GM18498 (cell line): ENCODE data around the gene BEAN1.

Source experiments
- ATAC-seq: cut with Tn5 transposase; IDR thresholded peaks from one replicate; pipeline ENCODE4 v1.9.1; 2021; ENCODE audit warnings: mild to moderate bottlenecking, moderate library complexity; ENCODE audit not compliant: unreplicated experiment

Gene BEAN1

GRCh38 chr16:66416939-66417700 lies 10.0 kb upstream of the BEAN1 start:
- no peak for ATAC-seq

DNA sequence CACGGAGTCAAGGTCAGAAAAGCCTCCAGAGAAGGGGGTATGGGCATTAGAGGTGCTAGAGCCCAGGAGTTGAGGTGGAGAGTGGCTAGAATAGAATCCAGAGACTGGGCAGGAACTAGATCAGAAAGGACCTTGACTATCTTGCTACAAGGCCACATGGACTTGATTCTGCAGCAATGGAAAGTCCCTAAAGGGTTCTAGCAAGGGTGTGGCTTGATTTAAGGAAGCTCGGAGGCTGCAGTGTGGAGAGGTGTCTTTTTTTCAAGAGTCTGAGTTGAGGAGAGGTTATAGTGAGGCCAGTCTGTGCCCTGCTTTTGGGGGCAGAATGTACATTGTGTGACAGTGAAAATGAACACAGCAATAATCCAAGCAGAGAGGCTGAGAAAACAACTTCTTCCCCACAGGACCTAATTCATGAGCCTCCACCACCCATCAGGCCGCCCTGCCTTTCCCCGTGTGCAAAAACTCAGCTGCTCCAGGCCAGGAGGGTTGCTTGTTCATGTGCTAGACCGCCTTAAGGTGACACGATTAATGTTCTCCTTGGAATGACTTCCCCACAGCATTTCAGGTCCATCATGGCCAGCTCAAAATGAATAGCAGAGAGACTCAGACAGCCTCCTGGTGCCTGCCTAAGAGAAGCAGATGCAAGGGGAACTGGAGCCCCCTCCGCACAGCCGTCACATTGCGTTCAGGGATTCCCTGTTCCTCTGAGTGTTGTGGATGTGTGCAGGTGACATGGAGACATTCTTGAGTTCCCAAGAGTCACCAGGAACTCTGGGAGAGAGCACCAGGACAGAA lies 8.7 kb upstream of the BEAN1 start:
- no peak for ATAC-seq

DNA sequence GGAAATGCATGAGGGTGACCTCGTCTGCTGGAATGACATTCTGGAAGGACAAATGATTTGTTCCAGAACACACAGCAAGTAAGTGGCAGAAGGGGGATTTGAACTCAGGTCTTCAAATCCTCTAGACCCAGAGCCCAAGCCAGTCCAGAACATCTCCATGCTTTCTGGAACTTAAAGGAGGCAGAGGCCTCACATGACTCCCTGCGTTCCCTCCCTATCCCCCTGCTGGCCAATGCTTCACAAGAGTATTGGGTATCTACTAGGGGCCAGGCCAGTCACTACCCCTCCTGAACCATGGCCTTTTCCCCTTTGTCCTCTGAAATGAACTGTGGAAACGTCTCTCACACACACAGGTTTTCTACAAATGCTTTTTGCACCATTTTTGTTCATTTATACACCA lies 7.6 kb upstream of the BEAN1 start:
- no peak for ATAC-seq

GRCh38 chr16:66420396-66420795 lies 6.7 kb upstream of the BEAN1 start:
- no peak for ATAC-seq

GRCh38 chr16:66421891-66422290 lies 5.2 kb upstream of the BEAN1 start:
- ATAC-seq: no peak

GRCh38 chr16:66422366-66422765 lies 4.7 kb upstream of the BEAN1 start:
- ATAC-seq: no peak

GRCh38 chr16:66423177-66423576 lies 3.9 kb upstream of the BEAN1 start:
- ATAC-seq: no peak

GRCh38 chr16:66425651-66426050 lies 1.4 kb upstream of the BEAN1 start:
- ATAC-seq: no peak

GRCh38 chr16:66426112-66427035 lies 721 bp upstream of the BEAN1 start:
- ATAC-seq: no peak

DNA sequence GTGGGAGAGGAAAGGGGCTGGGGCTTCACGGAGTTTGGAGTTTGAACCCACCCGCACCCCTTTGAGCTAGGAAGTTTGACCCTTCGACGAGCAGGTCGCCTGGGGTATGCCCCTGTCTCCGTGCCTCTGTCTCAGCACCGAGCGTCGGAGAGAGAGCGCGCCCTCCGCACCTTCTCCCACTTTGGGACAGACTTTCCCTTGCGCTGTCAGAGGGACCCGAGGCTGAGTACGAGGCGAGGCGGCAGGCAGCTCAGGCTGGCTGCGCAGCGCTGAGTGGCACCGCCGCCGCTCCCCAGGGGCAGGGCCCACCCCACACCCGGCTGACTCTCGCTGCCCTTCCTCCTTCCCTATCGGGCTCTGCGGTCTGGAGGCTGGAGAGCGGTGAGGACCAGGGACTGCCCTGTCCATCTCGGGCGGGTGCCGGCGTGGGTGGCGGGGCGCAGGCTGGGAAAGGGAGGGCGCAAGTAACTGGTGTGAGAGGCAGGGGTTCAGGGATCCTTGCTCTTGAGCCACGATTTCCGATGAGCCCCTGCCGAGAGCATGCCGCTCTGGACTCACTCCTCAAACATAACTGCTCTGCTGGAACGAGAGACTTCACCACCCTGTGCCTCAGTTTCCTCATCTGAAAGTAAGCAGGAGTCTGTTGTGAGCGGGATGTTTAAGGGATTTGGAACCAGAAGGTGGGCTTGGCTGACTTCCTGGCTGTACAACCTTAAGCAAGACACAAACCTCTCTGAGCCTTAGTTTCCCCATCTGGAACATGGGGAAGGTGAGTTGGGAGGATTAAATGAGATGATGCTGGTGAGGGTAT lies 981 bp downstream of the BEAN1 start:
- ATAC-seq: no peak

GRCh38 chr16:66428682-66429251 lies 1.7 kb downstream of the BEAN1 start:
- no peak for ATAC-seq

DNA sequence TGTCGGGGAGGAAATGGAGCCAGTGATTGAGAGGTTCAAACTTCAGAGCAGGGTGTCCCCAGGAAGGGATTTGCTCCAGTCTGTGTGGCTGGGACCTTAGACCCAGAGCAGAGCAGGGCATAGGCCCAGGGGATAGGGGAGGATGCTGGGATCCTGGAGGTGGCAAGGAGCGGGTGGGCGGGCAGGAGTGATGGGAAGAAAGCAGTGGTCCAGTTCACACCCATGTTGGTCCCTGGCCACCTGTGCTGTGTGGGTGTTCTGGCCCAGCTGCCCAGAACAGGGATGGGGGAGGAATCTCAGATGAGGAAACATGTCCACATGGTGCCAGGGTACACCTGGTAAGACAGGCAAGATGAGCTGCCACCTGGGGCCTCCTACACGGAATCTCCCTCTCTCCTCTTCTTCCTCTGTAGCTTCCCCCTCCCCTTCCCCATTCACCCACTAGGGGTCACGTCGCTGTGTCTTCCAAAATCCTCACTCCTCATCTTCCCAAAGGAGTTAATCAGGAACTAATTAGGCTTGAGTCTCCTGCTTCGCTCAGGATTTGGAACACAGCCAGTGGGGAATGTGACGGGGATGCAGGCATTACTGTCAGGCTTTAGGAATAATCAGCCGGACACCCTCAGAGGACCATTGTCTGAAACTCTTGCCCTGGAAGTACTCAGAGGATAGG lies 2.3 kb downstream of the BEAN1 start:
- ATAC-seq: no peak

- ATAC-seq: no peak
Observed at GRCh38 chr16:66430214-66430613, 3.1 kb downstream of the BEAN1 start.

DNA sequence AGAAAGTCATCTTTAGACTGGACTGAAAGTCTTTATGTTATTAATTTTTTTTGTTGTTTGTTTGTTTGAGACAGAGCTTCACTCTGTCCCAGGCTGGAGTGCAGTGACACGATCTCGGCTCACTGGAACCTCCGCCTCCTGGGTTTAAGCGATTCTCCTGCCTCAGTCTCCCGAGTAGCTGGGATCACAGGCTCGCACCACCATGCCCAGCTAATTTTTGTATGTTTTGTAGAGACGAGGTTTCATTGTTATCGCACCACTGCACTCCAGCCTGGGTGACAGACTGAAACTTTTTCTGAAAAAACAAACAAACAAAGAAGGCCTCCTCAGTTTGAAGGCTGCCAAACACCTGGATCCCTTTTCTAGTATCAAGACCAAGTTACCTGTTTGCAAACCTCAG lies 4.7 kb downstream of the BEAN1 start:
- ATAC-seq: no peak

GRCh38 chr16:66432429-66432828 lies 5.3 kb downstream of the BEAN1 start:
- no peak for ATAC-seq

DNA sequence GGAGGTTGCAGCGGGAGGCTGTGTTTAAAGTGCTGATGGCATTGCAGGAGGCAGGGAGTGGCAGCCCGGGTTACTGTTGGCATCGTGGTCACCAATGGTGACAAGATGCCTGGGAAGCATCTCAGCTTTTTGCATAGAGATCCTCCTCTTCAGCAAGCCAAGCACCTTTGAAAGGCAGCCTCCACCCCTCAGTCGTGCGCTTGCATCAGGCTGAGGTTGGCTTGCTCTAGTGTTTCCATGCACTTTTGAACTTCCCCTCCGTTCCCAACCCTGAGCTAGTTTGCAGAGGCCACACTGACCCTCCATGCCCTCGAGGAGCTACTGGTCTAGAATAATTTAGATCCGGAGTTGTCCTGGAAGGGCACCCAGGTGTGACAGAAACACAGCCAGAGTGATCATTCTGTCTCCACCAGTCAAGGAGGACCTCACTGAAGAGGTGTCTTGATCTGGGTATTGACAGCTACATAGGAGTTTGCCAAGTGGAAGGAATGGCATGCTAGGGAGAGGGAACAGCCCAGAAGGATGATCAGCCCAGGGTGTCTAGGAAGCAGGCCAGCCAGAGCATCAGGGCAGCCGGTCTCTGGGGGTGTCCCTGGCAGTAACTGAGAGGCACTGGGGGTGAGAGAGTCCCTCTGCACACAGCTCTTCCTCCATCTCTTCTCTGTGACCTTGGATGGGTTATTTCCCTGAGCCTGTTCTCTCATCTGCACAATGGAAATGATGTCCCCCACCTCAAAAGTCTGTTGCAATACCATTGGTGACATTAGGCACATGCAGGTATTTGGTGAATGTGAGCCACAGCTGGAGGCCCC lies 7.7 kb downstream of the BEAN1 start:
- ATAC-seq: no peak

GRCh38 chr16:66435896-66436295 lies 8.8 kb downstream of the BEAN1 start:
- ATAC-seq: no peak

DNA sequence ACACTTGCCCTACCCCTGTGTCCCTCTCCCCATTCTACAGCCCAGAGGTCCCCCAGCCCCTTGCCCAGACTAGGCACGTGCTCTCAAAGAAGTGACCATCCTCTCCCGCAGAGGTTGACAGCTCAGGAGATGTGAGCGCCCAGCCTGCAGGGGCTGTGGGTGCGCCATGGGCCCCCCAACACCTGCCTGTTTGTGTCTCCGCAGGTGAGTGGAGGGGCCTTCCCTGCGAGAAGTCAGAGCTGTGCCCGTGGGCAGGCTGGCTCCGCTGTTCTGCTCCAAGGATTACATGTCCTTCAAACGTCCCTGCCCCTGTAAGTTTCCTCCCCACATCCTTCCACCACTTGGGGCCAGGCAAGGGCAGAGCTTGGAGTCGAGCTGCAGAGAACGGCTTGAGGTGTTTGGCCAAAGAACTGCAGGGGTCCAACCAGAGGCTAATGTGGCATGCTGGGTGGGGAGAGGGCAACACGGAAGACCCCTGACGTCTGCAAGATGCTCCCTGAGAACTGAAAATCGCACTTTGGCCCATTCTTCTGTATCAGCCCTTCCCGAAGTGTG lies 10.4 kb downstream of the BEAN1 start:
- ATAC-seq: no peak
